ENCODE measurements around the gene LRRC4C.
A peak's percentile ranks its signal among the peaks of the same experiment; 100 is the strongest.

The LRRC4C gene

DNA sequence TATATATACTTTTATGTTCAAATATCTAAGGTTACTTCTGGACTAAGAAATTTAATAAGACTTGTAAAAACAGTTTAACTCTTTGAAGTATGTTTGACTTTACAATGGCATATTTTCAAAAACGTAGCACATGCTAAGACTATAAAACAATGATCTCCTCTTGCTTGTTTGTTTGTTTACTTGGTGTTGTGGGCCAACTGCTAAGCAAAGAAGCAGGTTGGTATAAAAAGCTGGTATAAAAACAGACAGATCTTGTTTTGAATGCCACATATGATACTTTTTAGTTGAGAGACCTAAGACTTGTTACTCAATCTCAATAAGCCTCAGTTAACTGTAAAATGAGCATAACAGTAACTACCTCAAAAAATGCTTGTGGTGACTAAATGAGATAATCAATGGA lies 1206.3 kb downstream of the LRRC4C start:
- TF ChIP-seq, protein P1, sequence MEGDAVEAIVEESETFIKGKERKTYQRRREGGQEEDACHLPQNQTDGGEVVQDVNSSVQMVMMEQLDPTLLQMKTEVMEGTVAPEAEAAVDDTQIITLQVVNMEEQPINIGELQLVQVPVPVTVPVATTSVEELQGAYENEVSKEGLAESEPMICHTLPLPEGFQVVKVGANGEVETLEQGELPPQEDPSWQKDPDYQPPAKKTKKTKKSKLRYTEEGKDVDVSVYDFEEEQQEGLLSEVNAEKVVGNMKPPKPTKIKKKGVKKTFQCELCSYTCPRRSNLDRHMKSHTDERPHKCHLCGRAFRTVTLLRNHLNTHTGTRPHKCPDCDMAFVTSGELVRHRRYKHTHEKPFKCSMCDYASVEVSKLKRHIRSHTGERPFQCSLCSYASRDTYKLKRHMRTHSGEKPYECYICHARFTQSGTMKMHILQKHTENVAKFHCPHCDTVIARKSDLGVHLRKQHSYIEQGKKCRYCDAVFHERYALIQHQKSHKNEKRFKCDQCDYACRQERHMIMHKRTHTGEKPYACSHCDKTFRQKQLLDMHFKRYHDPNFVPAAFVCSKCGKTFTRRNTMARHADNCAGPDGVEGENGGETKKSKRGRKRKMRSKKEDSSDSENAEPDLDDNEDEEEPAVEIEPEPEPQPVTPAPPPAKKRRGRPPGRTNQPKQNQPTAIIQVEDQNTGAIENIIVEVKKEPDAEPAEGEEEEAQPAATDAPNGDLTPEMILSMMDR (IDR thresholded peaks at IDR 0.05) = no peak
- Histone ChIP-seq H3K36me3 (no peaks in the 10 kb centered on the region), H3K4me3 (no peak overlapping the region), H3K4me1 (no peaks in the 10 kb centered on the region), H3K9me3 (no peaks in the 10 kb centered on the region), H3K27me3 (no peaks in the 10 kb centered on the region), H3K27ac (no peak overlapping the region)
- DNase-seq = no peak
- intact Hi-C loops (cut with DNase I; ENCODE audit: low total_unique reads) = no loop called here

DNA sequence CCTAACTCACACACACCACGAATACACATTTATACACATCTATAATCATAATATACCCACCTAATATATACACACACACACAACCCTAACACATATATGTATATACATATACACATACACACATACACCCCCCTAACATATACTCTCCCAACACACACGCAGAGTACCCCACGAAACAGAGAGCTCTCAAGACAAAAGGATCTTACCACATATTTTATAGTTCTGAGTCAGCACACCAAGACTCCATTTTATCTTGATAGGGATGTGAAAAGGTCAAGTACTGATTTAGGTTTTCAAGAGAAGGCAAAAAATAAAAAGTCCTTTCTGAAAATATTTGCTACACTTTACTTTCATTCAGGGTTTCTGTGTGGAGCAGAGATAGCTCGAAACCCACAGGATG lies 1207.2 kb downstream of the LRRC4C start:
- H3K27me3 ChIP-seq = no peaks in the 10 kb centered on the region
- no peak overlapping the region for H3K4me3 ChIP-seq
- intact Hi-C loops (cut with DNase I; ENCODE audit: low total_unique reads) = no loop called here
- H3K4me1 ChIP-seq = no peaks in the 10 kb centered on the region
- no peaks in the 10 kb centered on the region for H3K9me3 ChIP-seq
- TF ChIP-seq, protein P1 (IDR thresholded peaks at IDR 0.05) = no peak
- no peaks in the 10 kb centered on the region for H3K36me3 ChIP-seq
- DNase-seq = no peak
- H3K27ac ChIP-seq = no peak overlapping the region

DNA sequence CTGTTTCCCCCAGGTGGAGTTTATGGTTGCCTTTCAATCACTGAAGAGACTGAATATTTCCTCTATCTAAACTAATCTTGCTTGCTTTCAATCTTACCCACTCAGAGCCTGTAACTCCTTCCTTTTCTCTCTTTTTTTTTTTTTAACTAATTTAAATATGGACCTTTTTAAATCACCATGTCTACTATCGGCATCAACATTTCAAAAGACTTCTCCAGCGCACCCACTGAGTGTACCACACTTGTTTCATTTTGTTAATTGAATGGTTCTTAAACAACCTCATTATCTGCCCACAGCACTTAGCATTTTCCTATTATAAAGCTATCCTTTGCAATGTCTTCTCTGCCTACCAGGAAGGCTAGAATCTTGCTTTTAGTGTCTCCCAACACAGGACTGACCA lies 1212.5 kb downstream of the LRRC4C start:
- Histone ChIP-seq H3K9me3 (no peaks in the 10 kb centered on the region), H3K36me3 (no peaks in the 10 kb centered on the region), H3K4me3 (no peak overlapping the region), H3K27ac (no peak overlapping the region), H3K27me3 (no peaks in the 10 kb centered on the region), H3K4me1 (no peaks in the 10 kb centered on the region)
- intact Hi-C loops (cut with DNase I; ENCODE audit: low total_unique reads) = no loop called here
- TF ChIP-seq, protein P1 (IDR thresholded peaks at IDR 0.05) = no peak
- DNase-seq = no peak

DNA sequence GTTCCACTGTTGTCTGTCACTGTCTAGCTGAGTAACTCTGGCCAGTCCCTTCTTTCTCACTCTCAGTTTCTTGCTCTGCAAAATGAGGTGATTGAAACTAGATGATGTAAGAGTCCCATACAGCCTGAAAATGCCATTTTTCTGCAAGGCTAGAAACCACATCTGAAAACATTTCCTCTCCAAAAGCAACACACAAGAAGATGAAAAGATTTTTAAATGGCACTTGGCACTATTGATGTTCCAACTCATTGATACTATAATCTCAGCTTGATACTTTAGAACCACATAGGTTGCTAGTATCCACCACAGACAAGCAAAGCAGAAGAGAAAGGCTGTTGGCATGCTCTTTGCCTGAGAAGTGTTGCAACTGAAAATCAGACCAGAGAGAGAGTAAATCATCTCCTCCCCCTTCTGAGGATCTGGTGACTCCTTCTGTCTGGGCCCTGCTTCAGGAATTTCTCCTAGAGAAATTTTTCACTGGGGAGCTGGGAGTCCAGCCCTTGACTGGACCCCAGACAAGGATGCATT lies 1217.9 kb downstream of the LRRC4C start:
- intact Hi-C loops (cut with DNase I; ENCODE audit: low total_unique reads) = no loop called here
- H3K36me3 ChIP-seq = no peaks in the 10 kb centered on the region
- H3K4me1 ChIP-seq = no peaks in the 10 kb centered on the region
- TF ChIP-seq, protein P1 (IDR thresholded peaks at IDR 0.05) = no peak
- H3K27ac ChIP-seq = no peak overlapping the region
- no peak overlapping the region for H3K4me3 ChIP-seq
- no peaks in the 10 kb centered on the region for H3K27me3 ChIP-seq
- H3K9me3 ChIP-seq = no peaks in the 10 kb centered on the region
- peak in 1 of 2 donors; percentile 24 for DNase-seq

DNA sequence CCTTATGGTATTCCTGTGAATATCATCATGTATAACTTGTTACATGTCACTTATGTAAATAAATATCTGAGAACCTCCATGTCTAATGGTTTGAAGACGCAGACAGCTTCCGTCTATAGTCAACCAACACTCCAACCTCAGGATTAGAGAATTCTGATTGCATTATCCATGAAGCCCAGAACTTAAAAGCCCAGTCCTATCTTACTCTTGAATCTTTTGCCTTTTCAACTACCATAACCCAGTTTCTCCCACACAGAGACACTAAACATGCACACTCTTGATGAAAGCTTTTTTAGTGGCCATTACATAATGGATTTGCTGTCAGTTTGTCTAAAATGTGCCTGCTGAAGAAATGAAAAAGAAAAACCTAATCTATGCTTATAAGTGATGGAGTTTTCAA lies 1219.2 kb downstream of the LRRC4C start:
- intact Hi-C loops (cut with DNase I; ENCODE audit: low total_unique reads) = no loop called here
- H3K27ac ChIP-seq = no peak overlapping the region
- no peaks in the 10 kb centered on the region for H3K9me3 ChIP-seq
- H3K4me3 ChIP-seq = no peak overlapping the region
- H3K36me3 ChIP-seq = no peaks in the 10 kb centered on the region
- H3K27me3 ChIP-seq = no peaks in the 10 kb centered on the region
- no peak for DNase-seq
- no peaks in the 10 kb centered on the region for H3K4me1 ChIP-seq
- TF ChIP-seq, protein P1 (IDR thresholded peaks at IDR 0.05) = no peak

DNA sequence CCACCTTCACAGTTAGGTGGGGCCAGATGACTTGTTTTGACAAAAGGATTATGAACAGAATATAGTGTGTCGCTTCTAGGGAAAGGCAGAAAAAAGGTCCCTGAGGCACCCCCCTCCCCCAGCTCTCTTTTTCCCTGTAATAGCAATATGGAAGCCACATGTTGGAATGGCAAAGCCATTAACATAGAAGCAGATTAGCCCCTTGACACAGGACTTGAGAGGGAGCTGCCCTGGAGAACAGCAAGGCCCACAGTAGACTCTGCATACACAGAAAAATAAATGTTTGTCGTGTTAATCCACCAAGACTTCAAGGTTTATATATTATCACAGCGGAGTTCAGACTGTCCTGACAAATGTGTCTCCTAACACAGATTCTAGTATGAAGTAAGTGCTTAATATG lies 1222.9 kb downstream of the LRRC4C start:
- no peaks in the 10 kb centered on the region for H3K36me3 ChIP-seq
- no peak overlapping the region for H3K4me3 ChIP-seq
- TF ChIP-seq, protein P1 (IDR thresholded peaks at IDR 0.05) = no peak
- no peaks in the 10 kb centered on the region for H3K27me3 ChIP-seq
- H3K4me1 ChIP-seq = no peaks in the 10 kb centered on the region
- intact Hi-C loops (cut with DNase I; ENCODE audit: low total_unique reads) = no loop called here
- no peak for DNase-seq
- no peaks in the 10 kb centered on the region for H3K9me3 ChIP-seq
- H3K27ac ChIP-seq = no peak overlapping the region

Measured in tibial artery (tissue), 4 donors.